ENCODE measurements around the gene CCDC152.
"Not testable (repeated sequence)": the region's sequence is repeated elsewhere in the genome, so short reads cannot be mapped to it uniquely, and the experiment has no call there.

DNA sequence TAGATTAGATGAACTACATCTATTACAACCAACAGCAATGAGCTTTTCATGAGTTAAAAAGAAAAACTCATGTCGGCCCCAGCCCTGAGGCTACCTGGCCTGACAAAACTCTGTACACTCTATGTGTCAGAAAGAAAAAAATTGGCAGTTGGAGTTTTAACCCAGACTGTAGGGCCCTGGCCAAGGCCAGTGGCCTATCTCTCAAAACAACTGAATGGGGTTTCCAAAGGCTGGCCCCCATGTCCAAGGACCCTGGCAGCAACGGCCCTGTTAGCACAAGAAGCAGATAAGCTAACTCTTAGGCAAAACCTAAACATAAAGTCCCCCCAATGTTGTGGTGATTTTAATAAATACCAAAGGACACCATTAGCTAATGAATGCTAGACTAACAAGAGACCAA lies 59.9 kb downstream of the CCDC152 start:
- TF ChIP-seq, protein P1, sequence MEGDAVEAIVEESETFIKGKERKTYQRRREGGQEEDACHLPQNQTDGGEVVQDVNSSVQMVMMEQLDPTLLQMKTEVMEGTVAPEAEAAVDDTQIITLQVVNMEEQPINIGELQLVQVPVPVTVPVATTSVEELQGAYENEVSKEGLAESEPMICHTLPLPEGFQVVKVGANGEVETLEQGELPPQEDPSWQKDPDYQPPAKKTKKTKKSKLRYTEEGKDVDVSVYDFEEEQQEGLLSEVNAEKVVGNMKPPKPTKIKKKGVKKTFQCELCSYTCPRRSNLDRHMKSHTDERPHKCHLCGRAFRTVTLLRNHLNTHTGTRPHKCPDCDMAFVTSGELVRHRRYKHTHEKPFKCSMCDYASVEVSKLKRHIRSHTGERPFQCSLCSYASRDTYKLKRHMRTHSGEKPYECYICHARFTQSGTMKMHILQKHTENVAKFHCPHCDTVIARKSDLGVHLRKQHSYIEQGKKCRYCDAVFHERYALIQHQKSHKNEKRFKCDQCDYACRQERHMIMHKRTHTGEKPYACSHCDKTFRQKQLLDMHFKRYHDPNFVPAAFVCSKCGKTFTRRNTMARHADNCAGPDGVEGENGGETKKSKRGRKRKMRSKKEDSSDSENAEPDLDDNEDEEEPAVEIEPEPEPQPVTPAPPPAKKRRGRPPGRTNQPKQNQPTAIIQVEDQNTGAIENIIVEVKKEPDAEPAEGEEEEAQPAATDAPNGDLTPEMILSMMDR (IDR thresholded peaks at IDR 0.05), result not testable (repeated sequence)
- not testable (repeated sequence) for TF ChIP-seq POLR2AphosphoS5, POLR2A (IDR thresholded peaks at IDR 0.05)
